Nucleus accumbens (tissue), 56 donors: Measurements from ENCODE around the gene PPP1R12C.
A peak's percentile ranks its signal among the peaks of the same experiment; 100 is the strongest.

ENCODE experiments used
- DNase-seq, 56 donors: peaks; one replicate each; lab custom pipeline; 2025; lab: John Stamatoyannopoulos, UW

Gene PPP1R12C

GRCh38 chr19:55147545-55148251 is 30.3 kb upstream of the PPP1R12C start:
- DNase-seq, result no peak

DNA sequence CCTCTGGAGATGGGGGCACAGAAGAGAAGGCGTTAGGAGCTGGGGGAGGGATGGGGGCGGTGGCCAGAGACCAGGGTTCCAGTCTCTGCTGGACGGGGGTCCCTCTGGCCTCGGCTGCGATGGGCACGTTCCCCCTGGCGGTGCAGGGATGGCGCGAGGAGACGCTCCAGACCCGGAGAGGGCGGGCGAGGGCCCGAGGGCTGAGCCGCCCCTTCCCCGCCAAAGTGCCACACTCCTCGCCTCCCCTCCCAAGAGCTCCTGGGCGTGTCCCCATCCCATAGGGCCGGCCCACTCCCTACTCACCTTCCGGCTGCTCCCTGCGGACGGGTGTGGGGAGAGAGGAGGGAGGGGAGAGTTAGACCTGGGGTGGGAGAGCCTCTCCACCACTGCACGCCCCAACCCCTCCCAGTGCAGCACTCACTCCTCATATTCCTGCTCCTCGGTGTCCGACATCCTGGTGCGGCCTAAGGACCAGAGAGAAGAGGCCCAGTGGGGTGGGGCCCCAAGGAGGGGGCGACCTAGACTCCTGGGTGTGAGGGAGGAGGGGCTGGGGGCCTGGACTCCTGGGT is 29.4 kb upstream of the PPP1R12C start:
- peak in 1 of 56 donors; percentile 5 for DNase-seq

DNA sequence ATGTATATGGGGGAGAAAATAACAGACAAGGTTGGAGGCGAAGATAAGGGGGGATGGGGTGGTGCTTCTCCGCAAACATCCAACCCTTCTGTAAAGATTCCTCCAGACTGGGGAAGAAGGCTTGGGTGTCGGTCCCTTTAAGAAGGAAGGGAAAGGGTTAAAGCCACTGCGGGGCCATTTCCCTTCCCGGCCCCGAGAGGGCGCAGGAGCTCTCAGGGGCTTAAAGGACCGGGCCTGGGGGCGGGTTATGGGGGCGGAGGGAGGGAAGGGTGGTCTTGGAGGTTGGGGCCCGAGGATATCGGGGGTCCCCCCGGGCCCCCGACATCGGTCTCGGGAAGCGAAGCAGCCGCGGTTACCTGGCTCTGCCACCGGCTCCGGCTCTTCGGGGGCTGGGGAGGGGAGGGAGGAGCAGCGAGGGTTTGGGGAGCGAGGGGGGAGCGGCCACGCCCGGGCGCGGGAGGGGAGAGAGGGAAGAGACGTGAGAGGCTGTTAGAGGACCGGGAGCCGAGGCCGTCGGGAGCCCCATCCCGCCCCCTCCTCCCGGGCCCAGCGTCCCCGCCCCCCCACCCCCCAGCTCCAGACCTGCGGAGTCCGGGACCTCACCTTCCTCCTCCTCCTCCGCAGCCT is 28.8 kb upstream of the PPP1R12C start:
- no peak for DNase-seq

DNA sequence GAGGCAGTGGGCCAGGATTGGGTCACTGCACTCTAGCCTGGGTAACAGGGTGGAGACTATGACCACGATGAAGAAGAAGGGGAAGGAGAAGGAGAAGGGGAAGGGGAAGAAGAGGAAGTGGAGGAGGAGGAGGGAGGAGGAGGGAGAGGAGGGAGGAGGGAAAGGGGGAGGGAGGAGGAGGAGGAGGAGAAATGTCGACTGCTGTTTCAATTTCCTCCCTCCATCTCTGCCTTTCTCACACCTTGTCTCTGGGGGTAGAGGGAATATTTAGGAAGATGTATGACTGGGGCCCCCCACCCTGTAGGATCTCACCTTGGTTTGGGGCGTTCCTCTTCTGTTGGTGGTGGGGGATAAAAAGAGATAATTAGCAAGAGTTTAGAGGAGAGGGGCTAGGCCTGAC is 27.8 kb upstream of the PPP1R12C start:
- no peak for DNase-seq

- DNase-seq, result no peak
Measured at GRCh38 chr19:55141696-55142095, 24.3 kb upstream of the PPP1R12C start.

DNA sequence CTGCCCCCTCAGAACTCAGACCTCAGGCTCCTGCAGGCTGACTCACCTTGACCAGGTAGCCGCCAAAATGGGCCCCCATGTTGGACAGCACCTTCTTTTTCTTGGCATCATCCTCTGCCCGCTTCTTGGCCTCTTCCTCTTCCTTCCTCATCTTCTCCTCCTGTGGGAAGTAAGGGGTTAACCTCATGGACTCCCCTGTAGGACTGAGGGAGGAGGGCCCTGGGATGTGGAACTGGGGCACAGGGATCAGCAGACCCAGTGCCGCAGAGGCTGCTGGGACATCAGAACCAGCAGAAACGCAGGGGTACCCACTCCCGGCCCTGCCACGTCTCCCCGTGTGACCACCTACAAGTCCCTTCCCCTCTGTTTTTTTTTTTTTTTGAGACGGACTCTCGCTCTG is 20.5 kb upstream of the PPP1R12C start:
- peak in 2 of 56 donors; percentile 7 to 8 for DNase-seq

- DNase-seq, result no peak
Measured at GRCh38 chr19:55136399-55137102, 19.1 kb upstream of the PPP1R12C start.

DNA sequence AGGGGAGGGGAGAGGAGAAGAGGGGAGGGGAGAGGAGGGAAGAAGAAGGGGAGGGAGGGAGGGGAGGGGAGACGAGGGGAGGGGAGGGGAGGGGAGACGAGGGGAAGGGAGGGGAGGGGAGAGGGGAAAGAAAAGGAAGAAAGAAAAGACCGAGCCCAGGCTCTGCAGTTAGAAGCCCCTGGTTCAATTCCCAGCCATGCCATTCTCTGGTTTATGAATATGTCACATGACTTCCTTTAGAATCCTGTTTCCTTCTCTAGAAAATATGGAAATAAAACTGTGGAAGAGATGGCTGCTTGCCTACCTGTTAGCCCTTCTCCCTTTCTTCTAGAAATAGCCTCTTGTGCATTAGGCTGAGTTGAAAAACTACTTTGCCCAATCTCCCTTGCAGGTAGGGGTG is 17.3 kb upstream of the PPP1R12C start:
- no peak for DNase-seq

- DNase-seq, result no peak
Measured at GRCh38 chr19:55133639-55134444, 16.4 kb upstream of the PPP1R12C start.

DNA sequence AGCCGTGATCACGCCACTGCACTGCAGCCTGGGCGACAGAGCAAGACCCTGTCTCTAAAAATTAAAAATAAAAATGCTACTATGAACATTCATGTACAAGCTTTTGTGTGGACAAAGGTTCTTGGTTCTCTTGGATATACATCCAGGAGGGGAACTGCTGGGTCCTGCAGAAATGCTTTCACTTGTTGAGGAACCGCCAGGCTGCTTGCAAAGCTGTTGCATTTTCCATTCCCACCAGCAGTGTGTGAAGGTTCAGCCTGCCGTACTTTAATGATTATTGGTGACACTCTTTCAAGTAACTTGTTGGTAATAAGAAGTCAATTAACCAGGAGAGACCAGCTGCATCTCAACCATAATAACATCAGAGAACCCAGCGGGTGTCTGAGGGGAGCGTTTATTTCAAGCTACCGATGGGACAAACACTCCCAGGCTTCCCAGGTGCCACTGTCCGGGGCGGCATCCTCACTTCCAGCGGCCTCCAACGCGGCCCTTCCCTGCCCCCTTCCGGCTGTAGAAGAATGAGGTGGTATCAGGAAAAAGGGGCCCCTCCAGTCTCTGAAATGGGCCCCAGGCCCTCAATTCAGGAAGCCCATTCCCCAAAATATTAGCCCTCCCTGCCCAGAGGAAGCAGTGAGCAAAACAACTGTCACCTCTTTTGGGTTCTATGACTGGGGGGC is 15.2 kb upstream of the PPP1R12C start:
- DNase-seq, result no peak

- no peak for DNase-seq
Measured at GRCh38 chr19:55131421-55131820, 14.0 kb upstream of the PPP1R12C start.

- no peak for DNase-seq
Measured at GRCh38 chr19:55119053-55119452, 1.6 kb upstream of the PPP1R12C start.

- peak in 54 of 56 donors; percentile 13 to 89 (median 62) for DNase-seq
Measured at GRCh38 chr19:55118401-55118991, 1.1 kb upstream of the PPP1R12C start.

DNA sequence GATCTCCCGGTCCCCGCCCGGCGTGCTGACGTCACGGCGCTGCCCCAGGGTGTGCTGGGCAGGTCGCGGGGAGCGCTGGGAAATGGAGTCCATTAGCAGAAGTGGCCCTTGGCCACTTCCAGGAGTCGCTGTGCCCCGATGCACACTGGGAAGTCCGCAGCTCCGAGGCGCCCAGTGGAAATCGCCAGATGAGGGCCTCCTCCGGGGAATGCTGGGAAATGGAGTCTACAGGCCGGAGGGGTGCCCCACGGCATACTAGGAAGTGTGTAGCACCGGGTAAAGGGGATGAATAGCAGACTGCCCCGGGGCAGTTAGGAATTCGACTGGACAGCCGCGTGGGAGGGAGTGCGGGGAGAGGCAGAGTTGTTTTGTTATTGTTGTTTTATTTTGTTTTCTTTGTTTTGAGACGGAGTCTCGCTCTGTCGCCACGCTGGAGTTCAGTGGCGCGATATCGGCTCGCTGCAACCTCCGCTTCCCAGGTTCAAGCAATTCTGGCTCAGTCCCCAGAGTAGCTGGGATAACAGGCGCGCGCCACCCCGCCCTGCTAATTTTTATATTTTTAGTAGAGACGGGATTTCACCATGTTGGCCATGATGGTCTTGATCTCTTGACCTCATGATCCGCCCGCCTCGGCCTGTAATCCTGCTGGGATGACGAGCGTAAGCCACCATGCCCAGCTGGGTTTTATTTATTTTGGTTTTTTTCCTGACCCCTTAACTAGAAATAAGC is 390 bp upstream of the PPP1R12C start:
- peak; percentile 82 to 99 (median 98) for DNase-seq

DNA sequence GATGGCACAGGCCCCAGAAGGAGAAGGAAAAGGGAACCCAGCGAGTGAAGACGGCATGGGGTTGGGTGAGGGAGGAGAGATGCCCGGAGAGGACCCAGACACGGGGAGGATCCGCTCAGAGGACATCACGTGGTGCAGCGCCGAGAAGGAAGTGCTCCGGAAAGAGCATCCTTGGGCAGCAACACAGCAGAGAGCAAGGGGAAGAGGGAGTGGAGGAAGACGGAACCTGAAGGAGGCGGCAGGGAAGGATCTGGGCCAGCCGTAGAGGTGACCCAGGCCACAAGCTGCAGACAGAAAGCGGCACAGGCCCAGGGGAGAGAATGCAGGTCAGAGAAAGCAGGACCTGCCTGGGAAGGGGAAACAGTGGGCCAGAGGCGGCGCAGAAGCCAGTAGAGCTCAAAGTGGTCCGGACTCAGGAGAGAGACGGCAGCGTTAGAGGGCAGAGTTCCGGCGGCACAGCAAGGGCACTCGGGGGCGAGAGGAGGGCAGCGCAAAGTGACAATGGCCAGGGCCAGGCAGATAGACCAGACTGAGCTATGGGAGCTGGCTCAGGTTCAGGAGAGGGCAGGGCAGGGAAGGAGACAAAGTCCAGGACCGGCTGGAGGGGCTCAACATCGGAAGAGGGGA is 1.1 kb downstream of the PPP1R12C start:
- peak in 53 of 56 donors; percentile 3 to 84 (median 51) for DNase-seq

- DNase-seq, result peak in 2 of 56 donors; percentile 55 to 76
Measured at GRCh38 chr19:55115446-55116065, 1.9 kb downstream of the PPP1R12C start.

DNA sequence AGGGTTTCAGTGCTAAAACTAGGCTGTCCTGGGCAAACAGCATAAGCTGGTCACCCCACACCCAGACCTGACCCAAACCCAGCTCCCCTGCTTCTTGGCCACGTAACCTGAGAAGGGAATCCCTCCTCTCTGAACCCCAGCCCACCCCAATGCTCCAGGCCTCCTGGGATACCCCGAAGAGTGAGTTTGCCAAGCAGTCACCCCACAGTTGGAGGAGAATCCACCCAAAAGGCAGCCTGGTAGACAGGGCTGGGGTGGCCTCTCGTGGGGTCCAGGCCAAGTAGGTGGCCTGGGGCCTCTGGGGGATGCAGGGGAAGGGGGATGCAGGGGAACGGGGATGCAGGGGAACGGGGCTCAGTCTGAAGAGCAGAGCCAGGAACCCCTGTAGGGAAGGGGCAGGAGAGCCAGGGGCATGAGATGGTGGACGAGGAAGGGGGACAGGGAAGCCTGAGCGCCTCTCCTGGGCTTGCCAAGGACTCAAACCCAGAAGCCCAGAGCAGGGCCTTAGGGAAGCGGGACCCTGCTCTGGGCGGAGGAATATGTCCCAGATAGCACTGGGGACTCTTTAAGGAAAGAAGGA is 2.8 kb downstream of the PPP1R12C start:
- no peak for DNase-seq
